ENCODE data around the gene RNH1. TPM values are rescaled to one million over a fixed set of nuclear protein-coding genes. Genes with fewer than 3 reads are reported as not detected.

Gene RNH1
- total and polyA plus RNA-seq, 2 of the 8 experiments (the other 6 are each of a cell fraction or from before 2014, with no cell fraction given), result 48.7 to 49.8 TPM

GRCh38 chr11:539971-540481 is 33.0 kb upstream of the RNH1 start:
- no peak overlapping the region for H4K5ac ChIP-seq (ENCODE audit: insufficient read length, low read depth, low read length)
- H3K14ac ChIP-seq (ENCODE audit: insufficient read length), result no peak overlapping the region
- no peaks in the 10 kb centered on the region for H3K79me1 ChIP-seq (ENCODE audit: low read depth, low read length)
- no peak overlapping the region for H3K4ac ChIP-seq (replicated peaks; ENCODE audit: insufficient read length, low read depth, low read length)
- 0 out of 2 replicates have a peak overlapping the region, but pooled peaks have one; percentile 16 for H2BK15ac ChIP-seq (ENCODE audit: low read length)
- no peak overlapping the region for H2BK5ac ChIP-seq (ENCODE audit: low read depth, low read length)
- H2BK120ac ChIP-seq (replicated peaks; ENCODE audit: low read depth, low read length), result no peak overlapping the region
- no peak overlapping the region for H3K18ac ChIP-seq (ENCODE audit: extremely low read depth, low read length)
- no peak overlapping the region for H3K4me2 ChIP-seq (ENCODE audit: insufficient read depth in 1 of 2, low read depth in 2 of 2, low read length in 2 of 2)
- H2BK12ac ChIP-seq (ENCODE audit: low read depth, low read length), result peak overlapping the region; percentile 75; the same call in 1 of the 2 replicates
- TF ChIP-seq USF2 (IDR thresholded peaks at IDR 0.05; ENCODE audit: low read length), result no peak
- TF ChIP-seq BRCA1 (IDR thresholded peaks at IDR 0.05; ENCODE audit: low read depth, low read length), result no peak
- TF ChIP-seq CHD1 (IDR thresholded peaks at IDR 0.05; ENCODE audit: low read depth, low read length), result no peak
- TF ChIP-seq SP4 (IDR thresholded peaks at IDR 0.05; ENCODE audit: low read length), result no peak
- FAIRE-seq (no peak), DNase-seq (ENCODE audit: low read depth in 1 of 2, low spot score in 2 of 2) (peak in 1 of 2 experiments; percentile 41)
- peaks cover 0 to 16% (median 6%) of the 10 kb centered on the region in 4 experiments; a peak in 5 of 7 replicates for H3K27me3 ChIP-seq (replicated peaks in 1 of 4; ENCODE audit: control insufficient read depth in 3 of 4, extremely low read depth in 1 of 4, insufficient read depth in 3 of 4, low read length in 3 of 4)
- no peaks in the 10 kb centered on the region for H4K20me1 ChIP-seq (replicated peaks in 1 of 2; ENCODE audit: control insufficient read depth in 1 of 2, insufficient read depth in 2 of 2, low read length in 2 of 2)
- no peak overlapping the region for H3K56ac ChIP-seq (replicated peaks; ENCODE audit: insufficient read length, low read depth, low read length)
- H4K8ac ChIP-seq (ENCODE audit: extremely low read depth, insufficient read depth, low read length), result peak overlapping the region; percentile 68; the same call in 1 of the 2 replicates
- H3K9me3 ChIP-seq (ENCODE audit: insufficient read depth in 2 of 2, low read depth in 1 of 2, low read length in 1 of 2), result no peaks in the 10 kb centered on the region
- H3K4me1 ChIP-seq (replicated peaks in 1 of 4; ENCODE audit: control insufficient read depth in 3 of 4, insufficient read depth in 4 of 4, low read length in 3 of 4), result peaks cover 0 to 13% (median 8%) of the 10 kb centered on the region in 4 experiments; a peak in 5 of 7 replicates
- no peak overlapping the region for H3K23ac ChIP-seq (ENCODE audit: insufficient read length)
- H3K79me2 ChIP-seq (ENCODE audit: control insufficient read depth in 1 of 2, insufficient read depth in 2 of 2, low read length in 2 of 2), result no peaks in the 10 kb centered on the region
- no peak overlapping the region for H2AFZ ChIP-seq (ENCODE audit: low read length)
- H2AK5ac ChIP-seq (ENCODE audit: low read depth, low read length), result no peak overlapping the region
- WGBS, 2 experiments (ENCODE audit: extremely low coverage in 1 of 2, insufficient coverage in 1 of 2, insufficient read length in 1 of 2, insufficient replicate concordance in 2 of 2, low coverage in 1 of 2, low lambda C conversion rate in 2 of 2, missing lambda C conversion rate in 1 of 2), result 91% methylated on average over 8 of the region's 8 CpGs; no CpG with 5 or more reads in 1 of the 2 experiments
- CTCF ChIA-PET (ENCODE audit: partially characterized antibody), result interaction anchor here (1.3 to 2.0 kb wide), 2 partner anchors 15 to 16 kb away, joined by 4 read pairs; no protein-coding TSS in a partner anchor
- no peak overlapping the region; a peak in 1 of 7 replicates for H3K9ac ChIP-seq (replicated peaks in 1 of 4; ENCODE audit: extremely low read depth in 1 of 4, low read depth in 3 of 4, low read length in 3 of 4)
- POLR2A ChIA-PET (ENCODE audit: partially characterized antibody), result interaction anchor here (0.6 to 1.3 kb wide), 4 partner anchors 17 to 246 kb away, joined by 3 to 4 read pairs (median 4); partner anchors contain the start of genes IRF7 and PHRF1
- H3K23me2 ChIP-seq (ENCODE audit: low read depth, low read length), result peaks cover 15% of the 10 kb centered on the region; the same call in 1 of the 2 replicates
- H3K36me3 ChIP-seq (ENCODE audit: control insufficient read depth in 2 of 4, insufficient read depth in 4 of 4, low read length in 3 of 4), result no peaks in the 10 kb centered on the region
- no peak overlapping the region for H2BK20ac ChIP-seq (ENCODE audit: low read length)
- H4K91ac ChIP-seq (replicated peaks; ENCODE audit: insufficient read length, low read length), result peak overlapping the region; percentile 74
- no peak overlapping the region for H3K27ac ChIP-seq (ENCODE audit: low read depth, low read length)
- H3K4me3 ChIP-seq (ENCODE audit: extremely low read depth in 1 of 4, insufficient read depth in 2 of 4, low read depth in 3 of 4, low read length in 4 of 4), result no peak overlapping the region

Data from H1 (cell line).